ENCODE measurements around the gene IRAK2.

- TF ChIP-seq CTCF (IDR thresholded peaks at IDR 0.05) (no peak), POLR2A (IDR thresholded peaks at IDR 0.05) (no peak)
Observed at GRCh38 chr3:10285272-10286132, 120.8 kb downstream of the IRAK2 start.
